Caco-2 (cell line): Measurements from ENCODE around the gene CREBL2. TPM values are rescaled to one million over a fixed set of nuclear protein-coding genes. Genes with fewer than 3 reads are reported as not detected.

Source experiments
- BruUV-seq: library from RNA; stranded (reverse); fragments of 400-500 nt; replicated peaks from 2 replicates; lab custom pipeline; 2021; lab: Mats Ljungman, UMichigan
- CTCF ChIA-PET: fragments of 300-600 bp; sonication (Branson Sonifier 250); formaldehyde crosslinking; loops from one replicate; lab custom pipeline; 2022; ENCODE audit warnings: antibody characterized with exemption; lab: Charles Lee
- POLR2A ChIA-PET: fragments of 300-600 bp; sonication (Branson Sonifier 250); formaldehyde crosslinking; loops from one replicate; lab custom pipeline; 2022; ENCODE audit warnings: antibody characterized with exemption; lab: Charles Lee
- DNase-seq, 2 experiments: peaks; one replicate each; pipeline versions ENCODE4 v3.0.0 to v3.0.0-alpha.2; 2020 to 2022
- H3K27me3 ChIP-seq: replicated peaks from 2 replicates; pipeline ENCODE4 v1.6.0; 2011; ENCODE audit warnings: low read length; ENCODE audit not compliant: control insufficient read depth, insufficient read depth
- H3K36me3 ChIP-seq: 2 replicates; pipeline ENCODE4 v1.5.1; 2011; ENCODE audit warnings: low read length; ENCODE audit not compliant: control insufficient read depth, insufficient read depth
- H3K4me1 ChIP-seq: fragments of 250-450 bp; sonication (Bioruptor Pico); 2 replicates; pipeline ENCODE4 v1.5.1; 2020; ENCODE audit warnings: mild to moderate bottlenecking
- H3K4me3 ChIP-seq: 2 replicates; pipeline ENCODE4 v1.5.1; 2011; ENCODE audit warnings: low read depth, mild to moderate bottlenecking, control low read depth, low read length
- H3K9me3 ChIP-seq: fragments of 250-450 bp; sonication (Bioruptor Pico); 2 replicates; pipeline ENCODE4 v1.5.1; 2020; ENCODE audit warnings: mild to moderate bottlenecking, moderate library complexity
- H3K27ac Mint-ChIP-seq: one replicate; pipeline ENCODE4 v1.8.0; 2022; ENCODE audit warnings: mixed read lengths; ENCODE audit not compliant: unreplicated experiment
- H3K27me3 Mint-ChIP-seq: one replicate; pipeline ENCODE4 v1.8.0; 2022; ENCODE audit warnings: mixed read lengths; ENCODE audit not compliant: insufficient read depth, unreplicated experiment
- H3K36me3 Mint-ChIP-seq: one replicate; pipeline ENCODE4 v1.8.0; 2022; ENCODE audit warnings: mild to moderate bottlenecking, mixed read lengths; ENCODE audit not compliant: insufficient read depth, unreplicated experiment
- H3K4me1 Mint-ChIP-seq: one replicate; pipeline ENCODE4 v1.8.0; 2022; ENCODE audit warnings: low read depth, mixed read lengths; ENCODE audit not compliant: unreplicated experiment
- H3K4me3 Mint-ChIP-seq: one replicate; pipeline ENCODE4 v1.8.0; 2022; ENCODE audit warnings: mild to moderate bottlenecking, moderate library complexity, mixed read lengths; ENCODE audit not compliant: unreplicated experiment
- H3K9me3 Mint-ChIP-seq: one replicate; pipeline ENCODE4 v1.8.0; 2022; ENCODE audit warnings: mixed read lengths; ENCODE audit not compliant: unreplicated experiment
- CTCF ChIP-seq, 2 experiments: fragments of 200-600 bp in 1 of 2; IDR thresholded peaks; 1 replicate in 1 of 2; 2 replicates in 1 of 2; pipeline versions ENCODE4 v1.5.1 to v1.8.0; 2011 to 2022; ENCODE audit warnings: antibody characterized with exemption in 1 of 2, control low read depth in 1 of 2, inconsistent platforms in 1 of 2, low read depth in 1 of 2, low read length in 1 of 2, mild to moderate bottlenecking in 1 of 2, moderate library complexity in 1 of 2; ENCODE audit not compliant: insufficient read depth in 1 of 2, severe bottlenecking in 1 of 2, unreplicated experiment in 1 of 2
- intact Hi-C: fragments of 100-400 bp; cut with micrococcal nuclease; formaldehyde crosslinking; loops from one replicate; pipeline ENCODE4 v1.10.0; 2022; ENCODE audit not compliant: unreplicated experiment
- total RNA-seq: library from RNA; stranded (reverse); gene quantifications from 2 replicates; pipeline ENCODE4 v1.2.3, GENCODE V29; 2022

CREBL2 gene
- total RNA-seq, 1 experiment from 2014 or later, result 26.3 TPM

- POLR2A ChIA-PET, result no interaction called here
- no TSS peak for BruUV-seq
- TF ChIP-seq CTCF (IDR thresholded peaks at IDR 0.05; ENCODE audit: insufficient read depth in 1 of 2, low read depth in 1 of 2, low read length in 1 of 2, severe bottlenecking in 1 of 2, unreplicated experiment in 1 of 2), result no peak
- Histone ChIP-seq H3K9me3 (peaks cover 6% of the 10 kb centered on the region; the same call in 1 of the 2 replicates), H3K4me3 (no peak overlapping the region), H3K4me1 (no peaks in the 10 kb centered on the region), H3K36me3 (no peaks in the 10 kb centered on the region), H3K27me3 (no peaks in the 10 kb centered on the region)
- H3K27me3 Mint-ChIP-seq, result no peaks in the 10 kb centered on the region
- peaks cover 4% of the 10 kb centered on the region for H3K36me3 Mint-ChIP-seq
- peaks cover 26% of the 10 kb centered on the region for H3K9me3 Mint-ChIP-seq
- intact Hi-C loops, result loop anchor here (5.0 to 10.0 kb wide), 2 partner anchors 150 to 573 kb away; no protein-coding TSS in a partner anchor
- CTCF ChIA-PET, result interaction anchor here (1.2 kb wide), 1 partner anchor 278 kb away, joined by 6 read pairs; no protein-coding TSS in a partner anchor
- no peak overlapping the region for H3K27ac Mint-ChIP-seq
- no peak overlapping the region for H3K4me3 Mint-ChIP-seq
- DNase-seq, result no peak
- no peaks in the 10 kb centered on the region for H3K4me1 Mint-ChIP-seq
These were observed 43.2 kb downstream of the CREBL2 start for GRCh38 chr12:12654691-12655460.

GRCh38 chr12:12660201-12660600, 48.5 kb downstream of the CREBL2 start:
- BruUV-seq, result no TSS peak
- Mint-ChIP-seq H3K27ac (no peak overlapping the region), H3K4me1 (no peaks in the 10 kb centered on the region)

More at GRCh38 chr12:12660201-12660600, 48.5 kb downstream of the CREBL2 start:
- ChIA-PET POLR2A (interaction anchor here (0.6 kb wide), 1 partner anchor 262 kb away, joined by 3 read pairs; no protein-coding TSS in a partner anchor), CTCF (no interaction called here)
- H3K27me3 Mint-ChIP-seq, result no peaks in the 10 kb centered on the region
- Histone ChIP-seq H3K27me3 (no peaks in the 10 kb centered on the region), H3K4me3 (no peak overlapping the region), H3K9me3 (no peaks in the 10 kb centered on the region), H3K36me3 (no peaks in the 10 kb centered on the region), H3K4me1 (no peaks in the 10 kb centered on the region)
- no peaks in the 10 kb centered on the region for H3K36me3 Mint-ChIP-seq
- H3K4me3 Mint-ChIP-seq, result no peak overlapping the region
- H3K9me3 Mint-ChIP-seq, result no peaks in the 10 kb centered on the region
- DNase-seq, result no peak
- no peak for TF ChIP-seq CTCF (IDR thresholded peaks at IDR 0.05; ENCODE audit: insufficient read depth in 1 of 2, low read depth in 1 of 2, low read length in 1 of 2, severe bottlenecking in 1 of 2, unreplicated experiment in 1 of 2)
- intact Hi-C loops, result no loop called here
